SKM-1 (cell line): ENCODE data around the gene NUP214.
"Not testable (repeated sequence)": the region's sequence is repeated elsewhere in the genome, so short reads cannot be mapped to it uniquely, and the experiment has no call there.

ENCODE experiments used
- DNase-seq: peaks from one replicate; lab custom pipeline; 2025; ENCODE audit not compliant: unreplicated experiment; lab: John Stamatoyannopoulos, UW

The NUP214 gene

DNA sequence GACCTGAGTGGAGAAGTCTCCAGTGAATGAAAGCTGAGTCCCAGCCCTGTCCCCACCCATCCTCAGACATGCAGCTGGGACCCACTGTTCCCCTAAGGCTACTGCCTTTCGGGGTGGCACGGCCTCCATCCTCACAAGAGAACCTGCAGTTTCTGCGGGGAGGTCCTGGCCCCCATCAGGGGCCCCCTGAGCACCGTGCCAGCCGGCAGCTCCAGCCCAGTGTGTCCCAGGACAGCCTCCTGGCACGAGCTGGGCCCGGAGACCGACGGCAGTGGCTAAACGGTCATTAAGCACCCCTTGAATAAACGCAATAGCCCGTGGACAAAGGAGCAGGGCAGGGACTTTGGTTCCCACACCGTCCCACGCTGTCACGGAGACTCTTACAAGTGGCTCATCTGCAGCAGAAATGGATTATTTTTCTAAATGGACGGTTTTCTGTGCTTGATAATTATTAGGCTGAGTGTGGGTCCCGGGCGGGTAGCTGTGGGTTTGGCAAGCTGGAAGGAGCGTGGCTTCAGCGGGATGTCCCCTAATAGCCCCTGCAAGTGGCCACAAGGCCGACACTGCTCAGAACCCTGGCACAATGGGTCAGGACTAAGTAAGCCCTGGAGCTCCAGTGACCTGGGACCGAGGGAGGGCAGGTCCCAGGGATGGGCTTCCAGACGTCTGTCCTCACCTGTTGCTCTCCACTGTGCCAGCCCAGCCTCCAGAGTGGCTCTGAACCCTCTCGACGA, 133.5 kb downstream of the NUP214 start:
- no peak for DNase-seq

DNA sequence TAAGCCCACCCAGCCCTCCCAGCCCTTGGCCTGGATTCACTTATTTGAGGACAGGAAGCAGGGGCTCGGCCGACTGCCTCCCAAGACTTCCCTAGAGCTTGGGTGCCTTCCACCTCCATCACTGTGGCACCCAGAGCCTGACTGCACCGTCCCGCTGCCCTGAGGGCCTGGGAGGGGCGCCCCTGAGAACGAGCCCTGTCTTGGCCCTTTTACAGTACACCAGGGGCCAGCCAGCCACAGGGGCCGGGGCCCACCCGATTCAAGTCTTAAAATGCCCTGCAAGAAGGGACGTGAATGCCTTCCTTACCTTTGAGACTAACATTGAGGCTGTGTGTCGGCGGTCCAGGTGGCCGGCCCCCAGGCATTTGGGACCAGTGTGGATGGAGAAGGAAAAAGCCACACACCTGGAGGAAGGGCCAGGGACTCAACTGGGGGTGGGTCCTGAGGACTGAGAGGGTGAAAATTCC, 134.1 kb downstream of the NUP214 start:
- no peak for DNase-seq

DNA sequence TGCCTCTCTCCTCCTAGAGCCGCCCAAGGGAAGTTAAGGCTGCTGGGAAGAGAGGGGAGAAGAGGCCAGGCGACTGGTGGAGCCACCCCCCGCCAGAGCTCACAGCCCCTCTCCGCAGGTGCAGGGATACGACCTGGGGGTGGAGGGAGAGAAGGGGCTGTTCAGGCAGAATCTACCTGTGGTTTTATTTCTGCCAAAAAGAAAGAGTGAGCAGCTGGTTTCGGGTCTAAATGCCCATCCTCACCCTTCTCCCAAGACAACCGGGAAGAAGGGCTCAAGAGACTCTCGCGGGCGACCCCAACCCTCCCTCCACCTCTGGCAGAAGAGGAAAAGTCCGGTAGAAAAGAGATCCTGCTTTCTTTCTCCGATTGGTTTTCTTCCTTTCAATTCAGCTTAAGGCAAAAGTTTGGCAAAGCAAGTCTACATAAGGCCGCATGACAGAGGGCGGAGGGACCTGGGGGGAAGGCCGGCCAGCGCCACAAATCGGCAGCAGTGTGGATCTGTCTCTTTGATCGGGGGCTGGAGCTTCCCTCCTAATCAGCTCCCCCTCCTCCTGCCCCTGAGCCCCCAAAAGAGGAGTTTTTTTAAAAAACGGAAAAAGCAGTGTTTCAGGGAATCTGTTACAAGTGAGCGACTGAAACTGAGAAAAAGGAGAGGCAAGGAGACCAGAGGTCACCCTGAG, 134.7 kb downstream of the NUP214 start:
- DNase-seq: no peak

DNA sequence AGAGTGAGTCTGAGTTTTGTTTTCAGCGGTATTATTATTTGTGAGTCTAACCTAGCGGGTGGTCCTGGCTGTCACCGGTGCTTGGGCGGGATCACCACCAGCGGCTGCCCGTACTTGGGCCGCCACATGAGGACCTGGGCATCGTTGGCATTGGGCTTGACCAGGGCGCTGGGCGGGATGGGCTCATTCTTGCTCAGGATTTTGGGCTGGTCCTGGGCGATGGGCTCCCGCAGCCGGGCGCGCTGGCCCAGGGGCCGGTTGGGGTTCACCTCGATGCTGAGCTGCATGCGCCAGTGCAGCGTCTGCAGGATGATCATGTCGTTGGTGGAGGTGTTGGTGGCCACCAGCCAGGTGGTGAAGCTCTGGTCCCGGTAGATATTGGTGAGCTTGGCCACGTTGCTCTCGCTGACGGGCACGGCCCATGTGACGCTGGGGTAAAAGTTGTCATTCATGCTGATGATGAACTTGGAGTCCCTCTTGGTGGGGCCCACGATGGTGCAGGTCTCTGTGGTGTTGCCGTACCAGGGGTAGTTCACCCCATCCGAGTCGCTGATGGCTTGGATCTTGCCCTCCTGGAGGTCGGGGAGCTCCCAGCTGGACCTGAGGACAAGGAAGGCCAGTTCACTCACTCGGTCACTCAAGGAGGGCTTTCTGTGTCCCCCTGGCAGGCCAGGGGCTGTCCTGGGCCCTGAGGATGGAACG, 135.5 kb downstream of the NUP214 start:
- no peak for DNase-seq

DNA sequence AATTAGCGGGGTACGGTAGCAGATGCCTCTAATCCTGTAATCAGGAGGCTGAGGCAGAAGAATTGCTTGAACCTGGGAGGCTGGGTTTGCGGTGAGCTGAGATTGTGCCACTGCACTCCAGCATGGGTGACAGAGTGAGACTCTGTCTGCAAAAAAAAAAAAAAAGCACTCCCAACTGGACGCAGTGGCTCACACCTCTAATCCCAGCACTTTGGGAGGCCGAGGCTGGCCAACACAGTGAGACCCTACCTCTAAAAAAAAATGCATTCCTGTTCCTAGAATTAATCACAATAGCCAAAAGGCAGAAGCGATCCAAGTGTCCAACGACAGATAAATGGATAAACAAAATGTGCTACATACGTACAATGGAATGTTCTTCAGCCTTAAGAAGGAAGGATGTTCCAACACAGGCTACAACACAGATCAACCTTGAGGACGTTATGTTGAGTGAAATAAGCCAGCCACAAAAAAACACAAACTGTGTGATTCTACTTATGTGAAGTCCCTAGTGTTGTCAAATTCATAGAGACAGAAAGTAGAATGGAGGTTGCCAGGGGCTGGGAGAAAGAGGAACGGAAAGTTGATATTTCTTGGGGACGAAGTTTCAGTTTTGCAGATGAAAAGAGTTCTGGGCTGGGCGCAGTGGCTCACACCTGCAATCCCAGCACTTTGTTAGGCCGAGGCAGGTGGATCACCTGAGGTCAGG, 137.1 kb downstream of the NUP214 start:
- DNase-seq: no peak

DNA sequence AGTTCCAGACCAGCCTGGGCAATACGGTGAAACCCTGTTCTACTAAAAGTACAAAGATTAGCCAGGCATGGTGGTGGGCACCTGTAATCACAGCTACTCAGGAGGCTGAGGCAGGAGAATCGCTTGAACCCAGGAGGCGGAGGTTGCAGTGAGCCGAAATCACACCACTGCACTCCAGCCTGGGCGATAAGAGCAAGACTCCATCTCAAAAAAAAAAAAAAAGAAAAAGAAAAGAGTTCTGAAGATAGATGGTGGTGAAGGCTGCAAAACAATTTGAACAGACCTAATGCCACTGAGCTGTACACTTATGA, 137.6 kb downstream of the NUP214 start:
- DNase-seq: not testable (repeated sequence)

DNA sequence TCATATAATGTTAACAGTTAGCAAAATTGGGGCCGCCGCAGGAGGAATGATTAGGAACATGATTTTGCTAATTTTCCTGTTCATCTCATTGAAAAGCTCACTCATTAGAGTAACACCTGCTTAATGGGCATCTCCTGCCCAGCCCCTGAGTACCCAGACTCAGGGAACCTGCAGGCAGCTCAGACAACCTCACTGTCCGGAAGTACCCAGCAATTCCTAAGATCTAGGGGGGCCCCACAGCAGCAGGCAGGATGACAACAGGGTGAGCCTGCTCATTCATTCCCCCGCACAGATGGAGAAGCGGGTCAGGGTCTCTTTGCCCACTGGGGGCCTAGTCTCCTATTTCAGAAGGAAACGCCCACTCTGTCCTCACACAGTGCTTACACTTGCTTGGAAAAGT, 138.3 kb downstream of the NUP214 start:
- no peak for DNase-seq

DNA sequence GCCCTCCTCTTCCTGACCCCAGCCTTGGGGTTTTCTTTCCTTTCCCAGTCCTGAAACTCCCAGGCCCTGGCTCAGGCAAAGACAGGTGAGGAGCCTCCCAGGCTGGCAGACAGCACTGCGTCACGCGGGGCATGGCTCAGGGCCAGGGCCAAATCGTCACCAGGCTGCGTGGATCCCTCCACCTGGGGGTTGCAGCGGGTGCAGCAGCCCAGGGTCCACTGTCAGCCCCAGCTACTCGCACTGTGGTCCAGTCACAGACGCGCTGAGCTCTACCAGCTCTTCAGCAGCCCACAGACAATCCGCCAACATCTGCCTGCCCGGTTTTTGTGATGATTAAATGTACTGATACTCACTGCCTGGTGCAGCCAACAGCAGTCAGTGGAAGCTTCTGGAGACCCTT, 138.8 kb downstream of the NUP214 start:
- DNase-seq: no peak

DNA sequence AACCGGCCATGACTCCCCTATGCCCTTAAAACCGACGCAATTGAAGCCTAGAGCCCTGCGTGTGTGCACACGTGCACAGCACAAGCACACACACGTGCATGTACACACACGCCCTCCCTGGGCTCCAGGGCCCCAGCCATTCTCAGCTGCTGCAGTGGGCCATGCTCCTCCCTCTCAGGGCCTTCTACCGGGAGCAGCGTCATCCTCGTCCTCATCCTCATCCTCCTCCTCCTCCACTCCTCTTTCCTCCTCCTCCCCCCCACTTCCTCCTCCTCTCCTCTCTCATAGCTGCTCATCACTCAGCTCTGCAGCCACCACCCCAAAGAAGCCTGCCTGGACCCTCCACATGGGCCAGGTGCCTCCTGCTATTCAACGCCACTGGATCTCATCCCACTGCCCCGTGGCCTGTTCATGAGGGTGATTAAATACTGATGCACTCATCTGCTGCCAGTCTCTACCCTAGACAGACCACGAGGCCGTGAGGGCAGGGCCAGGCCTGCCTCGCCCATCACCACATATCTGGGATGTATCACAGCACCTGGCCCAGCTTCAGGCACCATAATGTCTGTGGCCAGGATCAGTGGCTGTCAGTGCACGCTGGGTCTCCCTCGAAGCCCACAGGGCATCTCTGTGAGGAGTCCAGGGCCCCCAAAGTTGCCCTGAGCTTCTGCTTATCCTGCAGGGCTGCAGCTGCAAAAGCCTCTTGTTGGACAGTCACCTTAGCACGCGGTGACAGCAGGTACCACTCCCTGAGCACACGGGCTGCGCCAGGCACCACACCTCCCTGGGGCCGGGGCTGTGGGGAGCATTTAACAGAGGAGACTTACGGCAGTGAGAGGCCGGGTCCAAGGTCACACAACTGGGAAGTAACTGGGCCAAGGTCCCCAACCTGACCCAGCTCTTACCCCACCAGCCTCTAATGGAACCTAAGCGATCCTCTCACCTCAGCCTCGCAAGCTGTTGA, 141.2 kb downstream of the NUP214 start:
- DNase-seq: no peak

DNA sequence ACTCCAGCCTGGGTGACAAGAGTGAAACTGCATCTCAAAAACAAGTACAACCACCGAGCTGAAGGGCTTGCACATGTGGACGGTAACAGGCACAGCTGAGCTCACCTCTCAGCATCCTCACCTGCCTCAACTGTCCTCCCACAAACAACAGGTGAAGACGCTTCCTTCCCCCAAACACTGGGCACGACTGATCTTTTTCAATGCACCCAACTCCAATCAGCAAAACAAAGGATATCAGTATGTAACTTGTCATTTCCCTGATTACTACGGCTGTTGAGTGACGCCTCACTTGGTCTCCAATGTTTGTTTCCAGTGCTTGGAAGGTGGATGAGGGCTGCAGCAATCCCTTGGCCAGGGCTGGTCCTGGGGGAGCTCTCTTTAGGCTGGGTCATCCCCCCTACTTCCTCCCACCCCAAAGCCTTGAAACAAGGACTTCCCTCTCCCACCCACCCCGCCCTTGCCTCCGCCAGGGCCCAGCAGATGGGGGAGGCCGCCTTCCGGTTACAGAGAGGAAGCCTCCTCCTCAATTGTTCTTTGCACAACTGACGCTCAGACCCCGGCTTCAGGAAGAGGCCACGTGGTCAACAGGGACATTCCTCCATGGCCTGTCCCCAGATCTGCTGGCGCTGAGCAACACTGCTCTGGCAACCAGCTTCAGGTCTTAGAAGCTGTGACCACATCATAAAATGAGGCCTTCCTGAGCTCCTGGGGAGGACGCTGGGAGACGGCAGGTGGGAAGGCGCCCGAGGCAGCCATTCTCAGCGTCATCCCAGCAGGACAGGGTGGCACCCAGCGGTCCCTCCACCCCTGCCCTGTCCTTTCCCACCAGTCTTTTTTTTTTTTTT, 145.0 kb downstream of the NUP214 start:
- DNase-seq: peak; percentile 82

DNA sequence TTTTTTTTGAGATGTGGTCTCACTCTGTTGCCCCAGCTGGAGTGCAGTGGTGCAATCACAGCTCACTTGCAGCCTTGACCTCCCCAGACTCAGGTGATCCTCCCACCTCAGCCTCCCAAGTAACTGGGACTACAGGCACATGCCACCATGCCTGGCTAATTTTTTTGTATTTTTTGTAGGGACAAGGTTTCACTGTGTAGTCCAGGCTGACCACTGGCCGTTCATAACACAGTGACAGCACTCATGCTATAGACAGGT, 145.6 kb downstream of the NUP214 start:
- DNase-seq: not testable (repeated sequence)

DNA sequence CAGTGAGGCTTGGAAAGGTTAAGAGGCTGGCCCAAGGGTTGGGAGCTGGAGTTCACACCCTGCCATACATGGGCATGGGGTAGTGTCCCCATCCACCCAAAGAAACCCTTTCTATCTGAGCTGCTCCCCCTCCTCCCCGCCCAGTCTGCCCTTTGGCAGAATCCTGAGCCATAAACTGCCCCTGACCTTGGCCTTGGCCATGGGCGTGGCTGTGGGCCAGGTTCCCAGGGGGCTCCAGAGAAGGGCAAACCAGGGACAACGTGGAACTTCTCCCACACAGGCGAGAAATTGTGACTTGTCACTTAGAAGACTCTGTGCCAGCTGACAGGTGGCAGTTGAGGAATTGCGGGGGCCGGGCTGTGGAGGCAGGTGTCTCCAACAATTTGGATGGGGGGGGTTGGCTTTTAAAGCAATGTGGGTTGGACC, 146.1 kb downstream of the NUP214 start:
- no peak for DNase-seq

DNA sequence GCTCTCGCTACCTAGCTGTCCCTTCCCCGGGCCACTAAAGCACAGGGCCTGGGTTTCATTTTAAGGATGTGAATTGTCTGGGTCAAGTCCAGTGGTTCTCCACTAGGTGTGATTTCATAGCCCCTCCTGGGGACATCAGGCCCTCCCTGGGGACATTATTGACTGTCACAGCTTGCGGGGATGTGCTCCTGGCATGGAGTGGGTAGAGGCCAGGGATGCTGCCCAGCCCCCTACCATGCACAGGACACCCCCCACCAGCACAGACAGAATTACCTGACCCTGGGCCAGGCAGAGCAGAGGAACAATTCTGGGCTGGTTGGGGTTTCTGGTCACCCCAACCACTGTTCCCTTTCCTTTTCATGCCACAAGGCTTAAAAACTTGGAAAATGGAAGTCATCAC, 146.8 kb downstream of the NUP214 start:
- DNase-seq: no peak

DNA sequence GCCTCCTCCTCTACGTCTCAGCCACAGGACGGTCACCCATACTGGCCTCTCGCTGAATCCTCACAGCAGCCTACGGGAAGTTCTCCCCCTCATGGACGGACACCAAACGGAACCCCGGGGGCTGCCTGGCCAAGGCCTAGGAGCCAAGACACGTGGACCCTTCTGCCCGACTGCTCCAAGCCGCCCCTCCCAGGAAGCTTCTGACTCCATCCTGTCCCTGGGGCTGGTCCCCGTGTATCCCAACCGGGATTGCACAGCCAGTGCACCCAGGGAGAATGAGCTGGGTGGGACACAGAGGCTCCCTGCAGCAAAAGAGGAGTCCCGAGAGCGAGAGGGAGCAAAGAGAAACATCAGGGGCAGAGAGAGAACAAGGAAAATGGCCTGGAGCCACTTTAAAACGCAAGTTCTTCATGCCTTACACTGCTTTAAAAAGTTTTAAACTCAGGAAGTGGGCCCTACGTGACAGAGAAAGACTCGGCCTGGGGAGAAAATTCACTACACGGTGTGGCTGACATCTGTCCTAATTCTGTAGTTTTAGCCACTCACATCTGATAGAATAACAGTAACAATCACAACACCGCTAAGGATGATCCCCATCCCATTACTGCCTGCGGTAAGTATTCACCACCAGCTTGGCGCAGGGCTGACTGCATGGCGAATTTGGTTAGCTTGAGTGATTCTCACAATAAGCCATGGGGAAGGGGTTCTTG, 147.9 kb downstream of the NUP214 start:
- no peak for DNase-seq

DNA sequence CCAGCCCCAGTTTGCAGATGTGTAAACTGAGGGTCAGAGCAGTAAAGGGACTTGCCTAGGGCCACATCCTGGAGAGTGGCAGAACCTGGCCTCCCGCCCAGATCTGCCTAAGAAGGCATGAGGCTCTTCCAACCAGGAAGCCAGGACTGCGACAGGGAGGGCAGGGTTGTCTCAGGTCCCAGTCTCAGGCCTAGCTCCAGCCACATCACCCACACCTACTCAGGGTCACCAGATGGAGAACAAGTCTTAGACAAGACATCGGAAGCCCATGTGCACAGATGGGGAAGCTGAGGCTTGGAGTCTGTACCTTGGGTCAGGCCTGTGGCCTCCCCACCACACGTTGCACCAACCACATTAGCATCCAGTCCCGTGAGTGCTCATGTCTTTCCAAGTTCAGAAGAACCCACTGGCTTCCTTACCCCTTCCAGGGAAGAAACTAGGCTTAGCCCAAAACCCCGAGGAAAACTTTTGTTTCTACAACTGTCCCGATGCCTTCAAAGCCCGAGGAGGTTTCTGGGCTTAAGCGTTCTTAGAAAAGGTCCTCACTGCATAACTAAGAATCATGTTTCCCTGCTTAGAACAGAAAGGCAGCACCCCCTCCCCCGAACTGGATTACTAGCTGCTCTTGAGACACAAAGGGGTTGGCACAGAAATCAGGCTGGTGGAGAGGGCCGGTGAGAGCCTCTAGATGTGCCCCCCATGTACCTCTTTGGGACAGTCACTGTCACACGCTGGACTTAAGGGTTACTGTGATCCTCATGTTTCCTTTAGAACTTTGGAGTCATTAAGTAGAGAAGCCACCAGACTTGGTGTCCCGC, 148.7 kb downstream of the NUP214 start:
- DNase-seq: peak; percentile 80

DNA sequence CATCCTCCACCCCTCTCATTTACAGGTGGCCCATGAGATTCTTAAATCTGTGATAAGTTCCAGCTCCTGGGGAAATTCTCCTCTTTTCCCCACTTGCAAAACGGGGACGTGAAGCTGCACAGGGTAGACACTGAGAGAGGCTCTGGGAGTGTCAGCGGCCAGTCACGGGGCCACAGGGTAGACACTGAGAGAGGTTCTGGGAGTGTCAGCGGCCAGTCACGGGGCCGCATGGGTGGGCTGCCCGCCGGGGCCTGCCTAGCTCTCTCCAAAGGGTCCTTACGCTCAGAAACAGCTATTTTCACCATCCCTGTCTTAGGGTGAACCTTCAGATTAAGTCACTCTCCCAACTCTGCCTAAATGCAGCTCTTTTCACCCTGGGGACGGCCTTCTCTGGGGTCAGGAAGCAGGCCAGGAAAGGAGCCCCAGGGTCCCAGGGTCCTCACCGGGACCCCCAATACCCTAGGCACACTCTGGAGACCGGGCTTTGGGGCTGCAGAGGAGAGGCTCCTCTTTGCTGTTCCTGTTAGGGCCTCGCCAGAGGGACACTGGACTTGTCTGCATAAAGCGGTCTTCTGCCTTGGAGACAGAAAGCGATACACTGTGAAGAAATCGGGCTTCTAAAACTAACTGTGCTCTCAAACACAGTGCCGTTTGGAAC, 149.4 kb downstream of the NUP214 start:
- DNase-seq: no peak

DNA sequence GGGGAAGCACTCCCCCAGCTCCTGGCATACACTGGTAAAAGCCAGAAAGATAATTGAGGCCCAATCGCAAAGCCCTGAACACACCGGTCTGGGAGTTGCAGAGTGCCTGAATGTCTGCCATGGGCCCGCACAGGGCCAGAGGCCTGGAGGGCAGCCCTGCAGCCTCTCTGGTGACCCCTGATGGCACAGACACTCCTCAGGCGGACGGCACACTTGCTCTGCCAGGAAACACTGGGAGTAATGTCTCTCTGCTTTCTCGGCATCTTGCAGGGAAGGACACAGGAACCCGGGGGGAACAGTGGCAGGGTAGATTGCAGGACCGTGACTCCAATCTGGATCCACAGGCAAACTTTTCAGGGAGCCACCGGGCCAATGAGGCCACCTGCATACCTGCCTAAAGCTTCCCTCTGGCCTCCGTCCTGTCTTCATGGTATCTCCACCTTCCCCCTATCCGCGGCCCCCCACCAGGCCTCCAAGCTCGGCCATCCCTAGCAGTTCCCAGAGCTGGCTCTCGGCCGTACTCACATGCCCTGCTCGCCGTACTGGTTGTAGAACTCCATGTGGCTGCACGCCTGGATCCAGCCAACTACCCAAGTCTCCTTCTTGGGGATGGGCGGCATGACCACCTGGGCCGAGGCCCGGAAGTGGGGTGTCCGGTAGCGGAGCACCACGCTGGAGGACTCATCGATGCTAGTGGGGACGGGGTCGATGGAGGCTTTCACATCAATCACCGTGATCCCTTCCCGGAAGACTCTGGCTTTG, 150.1 kb downstream of the NUP214 start:
- DNase-seq: no peak
